HEK293 (cell line): ENCODE data around the gene PLAAT1.

Experiments used
- CTCF ChIA-PET: fragments of 350-600 bp; formaldehyde crosslinking; extraction: SDS; loops from one replicate; lab custom pipeline; 2021; ENCODE audit warnings: antibody characterized with exemption; lab: Yijun Ruan, JAX
- POLR2A ChIA-PET: fragments of 300-600 bp; formaldehyde crosslinking; extraction: SDS; loops from one replicate; lab custom pipeline; 2020; ENCODE audit warnings: antibody characterized with exemption, inconsistent platforms; lab: Yijun Ruan, JAX
- H3K27ac ChIP-seq: fragments of 200-500 bp; sonication (Bioruptor generic); 2 replicates; pipeline ENCODE4 v1.5.1; 2014; ENCODE audit warnings: low read depth, low read length, control low read depth, inconsistent platforms; ENCODE audit errors: extremely low read depth
- H3K36me3 ChIP-seq, 2 experiments: fragments of 200-500 bp in 1 of 2; sonication (Bioruptor generic) in 1 of 2; 1 replicate in 1 of 2; 2 replicates in 1 of 2; pipeline ENCODE4 v1.5.1; 2014 to 2017; ENCODE audit warnings: inconsistent platforms in 2 of 2, low read length in 2 of 2; ENCODE audit not compliant: control insufficient read depth in 2 of 2, insufficient read depth in 1 of 2
- H3K4me1 ChIP-seq: fragments of 200-500 bp; sonication (Bioruptor generic); 2 replicates; pipeline ENCODE4 v1.5.1; 2014; ENCODE audit warnings: mild to moderate bottlenecking, low read length, inconsistent platforms; ENCODE audit not compliant: control insufficient read depth, insufficient read depth
- H3K4me3 ChIP-seq: 2 replicates; pipeline ENCODE4 v1.5.1; 2011; ENCODE audit warnings: low read depth, mild to moderate bottlenecking, control low read depth, low read length, moderate library complexity
- H3K9me3 ChIP-seq: fragments of 200-500 bp; sonication (Bioruptor generic); 2 replicates; pipeline ENCODE4 v1.5.1; 2014; ENCODE audit warnings: low read depth, low read length, inconsistent platforms; ENCODE audit not compliant: control insufficient read depth, insufficient read depth
- GLIS2 ChIP-seq: fragments of 450-650 bp; formaldehyde crosslinking; IDR thresholded peaks from 2 replicates; pipeline ENCODE4 v1.5.1; 2016; ENCODE audit warnings: missing biosample characterization, missing genetic modification characterization
- KLF9 ChIP-seq: fragments of 450-650 bp; formaldehyde crosslinking; IDR thresholded peaks from 2 replicates; pipeline ENCODE4 v1.5.1; 2016; ENCODE audit warnings: missing biosample characterization, missing genetic modification characterization, low read depth
- MYNN ChIP-seq: fragments of 450-650 bp; formaldehyde crosslinking; IDR thresholded peaks from 2 replicates; pipeline ENCODE4 v1.5.1; 2016; ENCODE audit warnings: missing biosample characterization, missing genetic modification characterization, borderline replicate concordance
- MZF1 ChIP-seq: fragments of 450-650 bp; formaldehyde crosslinking; IDR thresholded peaks from 2 replicates; pipeline ENCODE4 v1.5.1; 2017; ENCODE audit warnings: missing biosample characterization, missing genetic modification characterization, borderline replicate concordance
- SCRT2 ChIP-seq: fragments of 450-650 bp; formaldehyde crosslinking; IDR thresholded peaks from 2 replicates; pipeline ENCODE4 v1.5.1; 2016; ENCODE audit warnings: missing biosample characterization, missing genetic modification characterization
- ZBTB17 ChIP-seq: fragments of 450-650 bp; formaldehyde crosslinking; IDR thresholded peaks from 2 replicates; pipeline ENCODE4 v1.5.1; 2016; ENCODE audit warnings: missing biosample characterization, missing genetic modification characterization
- ZBTB44 ChIP-seq: fragments of 450-650 bp; IDR thresholded peaks from 2 replicates; pipeline ENCODE4 v1.5.1; 2018; ENCODE audit warnings: missing biosample characterization, mild to moderate bottlenecking, missing genetic modification characterization
- ZBTB48 ChIP-seq: fragments of 450-650 bp; formaldehyde crosslinking; IDR thresholded peaks from 2 replicates; pipeline ENCODE4 v1.5.1; 2016; ENCODE audit warnings: missing biosample characterization, missing genetic modification characterization
- ZEB2 ChIP-seq: fragments of 450-650 bp; formaldehyde crosslinking; IDR thresholded peaks from 2 replicates; pipeline ENCODE4 v1.5.1; 2016; ENCODE audit warnings: missing biosample characterization, missing genetic modification characterization
- ZNF202 ChIP-seq: fragments of 450-650 bp; formaldehyde crosslinking; IDR thresholded peaks from 2 replicates; pipeline ENCODE4 v1.5.1; 2016; ENCODE audit warnings: missing biosample characterization, missing genetic modification characterization, borderline replicate concordance
- ZNF223 ChIP-seq: fragments of 450-650 bp; formaldehyde crosslinking; IDR thresholded peaks from 2 replicates; pipeline ENCODE4 v1.5.1; 2016; ENCODE audit warnings: missing biosample characterization, missing genetic modification characterization
- ZNF239 ChIP-seq: fragments of 450-650 bp; formaldehyde crosslinking; IDR thresholded peaks from 2 replicates; pipeline ENCODE4 v1.5.1; 2016; ENCODE audit warnings: missing biosample characterization, missing genetic modification characterization
- ZNF311 ChIP-seq: fragments of 450-650 bp; formaldehyde crosslinking; IDR thresholded peaks from 2 replicates; pipeline ENCODE4 v1.5.1; 2017; ENCODE audit warnings: missing biosample characterization, missing genetic modification characterization, borderline replicate concordance
- ZNF324 ChIP-seq: fragments of 450-650 bp; formaldehyde crosslinking; IDR thresholded peaks from 2 replicates; pipeline ENCODE4 v1.5.1; 2016; ENCODE audit warnings: missing biosample characterization, missing genetic modification characterization
- ZNF354C ChIP-seq: fragments of 450-650 bp; formaldehyde crosslinking; IDR thresholded peaks from 2 replicates; pipeline ENCODE4 v1.5.1; 2016; ENCODE audit warnings: missing biosample characterization, missing genetic modification characterization, low read depth, borderline replicate concordance
- ZNF391 ChIP-seq: fragments of 450-650 bp; formaldehyde crosslinking; IDR thresholded peaks from 2 replicates; pipeline ENCODE4 v1.5.1; 2016; ENCODE audit warnings: low read depth, missing biosample characterization, missing genetic modification characterization, borderline replicate concordance
- ZNF426 ChIP-seq: fragments of 450-650 bp; formaldehyde crosslinking; IDR thresholded peaks from 2 replicates; pipeline ENCODE4 v1.5.1; 2017; ENCODE audit warnings: missing biosample characterization, missing genetic modification characterization, mild to moderate bottlenecking, inconsistent platforms, moderate library complexity
- ZNF521 ChIP-seq: fragments of 450-650 bp; formaldehyde crosslinking; IDR thresholded peaks from 2 replicates; pipeline ENCODE4 v1.5.1; 2017; ENCODE audit warnings: missing biosample characterization, mild to moderate bottlenecking, missing genetic modification characterization
- ZNF549 ChIP-seq: fragments of 450-650 bp; IDR thresholded peaks from 2 replicates; pipeline ENCODE4 v1.5.1; 2018; ENCODE audit warnings: missing biosample characterization, missing genetic modification characterization, mild to moderate bottlenecking, inconsistent platforms, moderate library complexity
- ZNF555 ChIP-seq: fragments of 450-650 bp; formaldehyde crosslinking; conservative IDR thresholded peaks from 2 replicates; pipeline ENCODE4 v1.5.1; 2017; ENCODE audit warnings: missing biosample characterization, mild to moderate bottlenecking, missing genetic modification characterization, inconsistent platforms
- ZNF621 ChIP-seq: fragments of 450-650 bp; formaldehyde crosslinking; IDR thresholded peaks from 2 replicates; pipeline ENCODE4 v1.5.1; 2017; ENCODE audit warnings: missing biosample characterization, missing genetic modification characterization
- ZNF624 ChIP-seq: fragments of 450-650 bp; formaldehyde crosslinking; IDR thresholded peaks from 2 replicates; pipeline ENCODE4 v1.5.1; 2017; ENCODE audit warnings: missing biosample characterization, missing genetic modification characterization
- ZNF707 ChIP-seq: fragments of 450-650 bp; formaldehyde crosslinking; IDR thresholded peaks from 2 replicates; pipeline ENCODE4 v1.5.1; 2016; ENCODE audit warnings: missing biosample characterization, missing genetic modification characterization
- ZNF747 ChIP-seq: fragments of 450-650 bp; formaldehyde crosslinking; IDR thresholded peaks from 2 replicates; pipeline ENCODE4 v1.5.1; 2016; ENCODE audit warnings: missing biosample characterization, missing genetic modification characterization
- ZSCAN4 ChIP-seq: fragments of 450-650 bp; formaldehyde crosslinking; IDR thresholded peaks from 2 replicates; pipeline ENCODE4 v1.5.1; 2017; ENCODE audit warnings: missing biosample characterization, missing genetic modification characterization
- TF ChIP-seq, protein P1 (sequence below): fragments of 450-650 bp; formaldehyde crosslinking; IDR thresholded peaks from 2 replicates; pipeline ENCODE4 v1.5.1; 2016; ENCODE audit warnings: missing biosample characterization, missing genetic modification characterization
- TF ChIP-seq, protein P2 (sequence below): fragments of 450-650 bp; formaldehyde crosslinking; IDR thresholded peaks from 2 replicates; pipeline ENCODE4 v1.5.1; 2016; ENCODE audit warnings: missing biosample characterization, missing genetic modification characterization
- TF ChIP-seq, protein P3 (sequence below): fragments of 450-650 bp; formaldehyde crosslinking; IDR thresholded peaks from 2 replicates; pipeline ENCODE4 v1.5.1; 2017; ENCODE audit warnings: missing biosample characterization, mild to moderate bottlenecking, missing genetic modification characterization, moderate library complexity

The PLAAT1 gene

DNA sequence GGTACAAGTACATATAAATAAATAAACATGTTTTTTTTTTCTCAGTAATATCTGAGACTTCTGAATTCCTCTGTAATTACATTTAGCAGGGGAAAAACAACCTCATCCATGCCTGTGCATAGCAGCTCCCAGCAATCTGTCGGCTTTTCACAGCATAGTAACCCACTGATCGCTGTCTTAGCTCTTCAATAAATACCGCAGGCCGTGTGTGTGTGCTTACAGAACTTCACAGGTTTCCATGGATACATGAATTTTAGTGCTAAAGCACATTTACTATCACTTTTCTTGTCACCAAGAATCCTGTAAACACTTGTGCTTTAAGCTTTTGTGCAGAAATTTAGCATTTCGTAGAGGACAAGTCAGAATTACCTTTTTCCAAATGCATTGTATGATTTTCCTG is 4.0 kb upstream of the PLAAT1 start:
- CTCF ChIA-PET = interaction anchor here (0.6 kb wide), 1 partner anchor 249 kb away, joined by 3 read pairs; no protein-coding TSS in a partner anchor
- POLR2A ChIA-PET = no interaction called here
- no peak for TF ChIP-seq ZNF239
- TF ChIP-seq, protein P1, sequence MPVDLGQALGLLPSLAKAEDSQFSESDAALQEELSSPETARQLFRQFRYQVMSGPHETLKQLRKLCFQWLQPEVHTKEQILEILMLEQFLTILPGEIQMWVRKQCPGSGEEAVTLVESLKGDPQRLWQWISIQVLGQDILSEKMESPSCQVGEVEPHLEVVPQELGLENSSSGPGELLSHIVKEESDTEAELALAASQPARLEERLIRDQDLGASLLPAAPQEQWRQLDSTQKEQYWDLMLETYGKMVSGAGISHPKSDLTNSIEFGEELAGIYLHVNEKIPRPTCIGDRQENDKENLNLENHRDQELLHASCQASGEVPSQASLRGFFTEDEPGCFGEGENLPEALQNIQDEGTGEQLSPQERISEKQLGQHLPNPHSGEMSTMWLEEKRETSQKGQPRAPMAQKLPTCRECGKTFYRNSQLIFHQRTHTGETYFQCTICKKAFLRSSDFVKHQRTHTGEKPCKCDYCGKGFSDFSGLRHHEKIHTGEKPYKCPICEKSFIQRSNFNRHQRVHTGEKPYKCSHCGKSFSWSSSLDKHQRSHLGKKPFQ (tag by site-specific recombination) = no peak

GRCh38 chr3:193240436-193240849 is 579 bp upstream of the PLAAT1 start:
- POLR2A ChIA-PET = interaction anchor here (0.6 kb wide), 2 partner anchors 10 to 149 kb away, joined by 3 read pairs; no protein-coding TSS in a partner anchor
- no peaks in the 10 kb centered on the region for H3K9me3 ChIP-seq
- peak overlapping the region; percentile 60 for H3K4me3 ChIP-seq
- CTCF ChIA-PET = no interaction called here
- no peaks in the 10 kb centered on the region for H3K4me1 ChIP-seq
- H3K27ac ChIP-seq = peak overlapping the region; percentile 59; the same call in 1 of the 2 replicates
- H3K36me3 ChIP-seq = no peaks in the 10 kb centered on the region
- TF ChIP-seq ZEB2 (tag by site-specific recombination) (peak; percentile 21; the same call in 1 of the 2 replicates), ZBTB17 (no peak), ZNF202 (tag by site-specific recombination) (no peak), ZNF354C (no peak), SCRT2 (tag by site-specific recombination) (no peak), KLF9 (0 out of 2 replicates have a peak, but pooled peaks have one; percentile 41), ZNF239 (no peak), MYNN (tag by site-specific recombination) (no peak), ZNF747 (no peak), ZBTB44 (no peak), ZBTB48 (tag by site-specific recombination) (peak; percentile 68; the same call in 1 of the 2 replicates), ZNF624 (tag by site-specific recombination) (no peak), ZNF311 (tag by site-specific recombination) (no peak), ZNF223 (tag by site-specific recombination) (peak; percentile 58; the same call in 1 of the 2 replicates), ZNF521 (tag by site-specific recombination) (no peak), ZNF707 (tag by site-specific recombination) (no peak), MZF1 (tag by site-specific recombination) (no peak), ZNF324 (tag by site-specific recombination) (no peak), ZNF426 (tag by site-specific recombination) (no peak), ZNF549 (tag by site-specific recombination) (no peak), ZSCAN4 (tag by site-specific recombination) (peak; percentile 77), ZNF621 (tag by site-specific recombination) (no peak), ZNF555 (tag by site-specific recombination) (no peak), GLIS2 (peak; percentile 26; the same call in 1 of the 2 replicates), ZNF391 (tag by site-specific recombination) (0 out of 2 replicates have a peak, but pooled peaks have one; percentile 19)
- TF ChIP-seq, protein P2, sequence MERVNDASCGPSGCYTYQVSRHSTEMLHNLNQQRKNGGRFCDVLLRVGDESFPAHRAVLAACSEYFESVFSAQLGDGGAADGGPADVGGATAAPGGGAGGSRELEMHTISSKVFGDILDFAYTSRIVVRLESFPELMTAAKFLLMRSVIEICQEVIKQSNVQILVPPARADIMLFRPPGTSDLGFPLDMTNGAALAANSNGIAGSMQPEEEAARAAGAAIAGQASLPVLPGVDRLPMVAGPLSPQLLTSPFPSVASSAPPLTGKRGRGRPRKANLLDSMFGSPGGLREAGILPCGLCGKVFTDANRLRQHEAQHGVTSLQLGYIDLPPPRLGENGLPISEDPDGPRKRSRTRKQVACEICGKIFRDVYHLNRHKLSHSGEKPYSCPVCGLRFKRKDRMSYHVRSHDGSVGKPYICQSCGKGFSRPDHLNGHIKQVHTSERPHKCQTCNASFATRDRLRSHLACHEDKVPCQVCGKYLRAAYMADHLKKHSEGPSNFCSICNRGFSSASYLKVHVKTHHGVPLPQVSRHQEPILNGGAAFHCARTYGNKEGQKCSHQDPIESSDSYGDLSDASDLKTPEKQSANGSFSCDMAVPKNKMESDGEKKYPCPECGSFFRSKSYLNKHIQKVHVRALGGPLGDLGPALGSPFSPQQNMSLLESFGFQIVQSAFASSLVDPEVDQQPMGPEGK (tag by site-specific recombination) = 0 out of 2 replicates have a peak, but pooled peaks have one; percentile 14
- TF ChIP-seq, protein P3, sequence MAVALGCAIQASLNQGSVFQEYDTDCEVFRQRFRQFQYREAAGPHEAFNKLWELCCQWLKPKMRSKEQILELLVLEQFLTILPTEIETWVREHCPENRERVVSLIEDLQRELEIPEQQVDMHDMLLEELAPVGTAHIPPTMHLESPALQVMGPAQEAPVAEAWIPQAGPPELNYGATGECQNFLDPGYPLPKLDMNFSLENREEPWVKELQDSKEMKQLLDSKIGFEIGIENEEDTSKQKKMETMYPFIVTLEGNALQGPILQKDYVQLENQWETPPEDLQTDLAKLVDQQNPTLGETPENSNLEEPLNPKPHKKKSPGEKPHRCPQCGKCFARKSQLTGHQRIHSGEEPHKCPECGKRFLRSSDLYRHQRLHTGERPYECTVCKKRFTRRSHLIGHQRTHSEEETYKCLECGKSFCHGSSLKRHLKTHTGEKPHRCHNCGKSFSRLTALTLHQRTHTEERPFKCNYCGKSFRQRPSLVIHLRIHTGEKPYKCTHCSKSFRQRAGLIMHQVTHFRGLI (tag by site-specific recombination) = no peak

More for the DNA sequence above, 4.0 kb upstream of the PLAAT1 start:
- Histone ChIP-seq H3K4me1 (no peaks in the 10 kb centered on the region), H3K36me3 (no peaks in the 10 kb centered on the region), H3K4me3 (no peak overlapping the region), H3K27ac (no peak overlapping the region), H3K9me3 (no peaks in the 10 kb centered on the region)
